NB4 (cell line): ENCODE data around the gene MTARC2.

Source experiments
- DNase-seq: peaks from one replicate; pipeline ENCODE4 v3.0.0; 2010; ENCODE audit warnings: low read depth
- H3K4me3 ChIP-seq: one replicate; pipeline ENCODE4 v1.5.1; 2011; ENCODE audit warnings: mild to moderate bottlenecking, low read depth, low read length, moderate library complexity
- MYC ChIP-seq: IDR thresholded peaks from 2 replicates; pipeline ENCODE4 v1.6.1; 2011; ENCODE audit warnings: low read depth, low read length
- POLR2A ChIP-seq: IDR thresholded peaks from 2 replicates; pipeline ENCODE4 v1.6.1; 2011; ENCODE audit warnings: mild to moderate bottlenecking; ENCODE audit not compliant: insufficient read length; ENCODE audit errors: extremely low read depth
- TF ChIP-seq, protein P1 (sequence below): IDR thresholded peaks from one replicate; pipeline ENCODE4 v1.5.1; 2012; ENCODE audit warnings: low read depth, low read length
- TF ChIP-seq, protein P2 (sequence below): IDR thresholded peaks from 2 replicates; pipeline ENCODE4 v1.6.1; 2011; ENCODE audit warnings: low read depth, low read length

Gene MTARC2

DNA sequence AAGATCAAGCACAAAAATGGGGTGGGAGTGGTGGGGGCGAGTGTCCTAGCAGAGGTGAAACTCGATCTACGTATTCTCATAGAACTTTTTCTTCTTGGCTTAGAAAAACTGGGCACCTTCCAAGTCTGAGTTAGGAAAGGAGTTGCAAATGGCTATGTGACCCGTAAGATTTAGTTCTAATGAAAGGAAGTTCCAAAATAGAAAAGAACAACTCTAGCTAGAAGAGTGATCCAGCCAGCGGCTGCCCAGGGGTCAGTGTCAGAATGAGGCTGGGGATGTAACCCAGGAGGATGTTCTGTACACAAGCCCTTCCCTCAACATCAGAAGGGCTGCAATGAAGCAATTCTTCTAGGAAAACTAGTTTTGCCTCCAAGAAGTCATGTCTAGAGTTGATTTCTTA lies 43.8 kb downstream of the MTARC2 start:
- TF ChIP-seq, protein P1, sequence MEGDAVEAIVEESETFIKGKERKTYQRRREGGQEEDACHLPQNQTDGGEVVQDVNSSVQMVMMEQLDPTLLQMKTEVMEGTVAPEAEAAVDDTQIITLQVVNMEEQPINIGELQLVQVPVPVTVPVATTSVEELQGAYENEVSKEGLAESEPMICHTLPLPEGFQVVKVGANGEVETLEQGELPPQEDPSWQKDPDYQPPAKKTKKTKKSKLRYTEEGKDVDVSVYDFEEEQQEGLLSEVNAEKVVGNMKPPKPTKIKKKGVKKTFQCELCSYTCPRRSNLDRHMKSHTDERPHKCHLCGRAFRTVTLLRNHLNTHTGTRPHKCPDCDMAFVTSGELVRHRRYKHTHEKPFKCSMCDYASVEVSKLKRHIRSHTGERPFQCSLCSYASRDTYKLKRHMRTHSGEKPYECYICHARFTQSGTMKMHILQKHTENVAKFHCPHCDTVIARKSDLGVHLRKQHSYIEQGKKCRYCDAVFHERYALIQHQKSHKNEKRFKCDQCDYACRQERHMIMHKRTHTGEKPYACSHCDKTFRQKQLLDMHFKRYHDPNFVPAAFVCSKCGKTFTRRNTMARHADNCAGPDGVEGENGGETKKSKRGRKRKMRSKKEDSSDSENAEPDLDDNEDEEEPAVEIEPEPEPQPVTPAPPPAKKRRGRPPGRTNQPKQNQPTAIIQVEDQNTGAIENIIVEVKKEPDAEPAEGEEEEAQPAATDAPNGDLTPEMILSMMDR: no peak
- TF ChIP-seq, protein P2, sequence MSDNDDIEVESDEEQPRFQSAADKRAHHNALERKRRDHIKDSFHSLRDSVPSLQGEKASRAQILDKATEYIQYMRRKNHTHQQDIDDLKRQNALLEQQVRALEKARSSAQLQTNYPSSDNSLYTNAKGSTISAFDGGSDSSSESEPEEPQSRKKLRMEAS: no peak
- no peak for TF ChIP-seq MYC
- TF ChIP-seq POLR2A: no peak
- no peak for DNase-seq
- no peak overlapping the region for H3K4me3 ChIP-seq

DNA sequence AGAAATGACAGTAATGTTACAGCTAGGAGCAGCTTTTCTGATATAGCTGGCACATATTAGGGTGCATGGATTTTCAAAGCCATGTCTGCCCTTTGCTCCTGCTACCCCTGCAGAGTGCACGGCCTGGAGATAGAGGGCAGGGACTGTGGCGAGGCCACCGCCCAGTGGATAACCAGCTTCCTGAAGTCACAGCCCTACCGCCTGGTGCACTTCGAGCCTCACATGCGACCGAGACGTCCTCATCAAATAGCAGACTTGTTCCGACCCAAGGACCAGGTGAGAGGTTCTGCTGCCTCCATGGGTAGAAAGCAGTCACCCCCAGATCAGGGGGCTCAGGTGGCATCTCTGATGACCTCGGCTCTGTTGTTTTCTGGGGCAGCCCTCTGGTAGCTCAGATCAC lies 48.4 kb downstream of the MTARC2 start:
- no peak for DNase-seq
- H3K4me3 ChIP-seq: no peak overlapping the region
- TF ChIP-seq, protein P2: no peak
- TF ChIP-seq POLR2A: no peak
- TF ChIP-seq, protein P1: no peak
- TF ChIP-seq MYC: no peak

DNA sequence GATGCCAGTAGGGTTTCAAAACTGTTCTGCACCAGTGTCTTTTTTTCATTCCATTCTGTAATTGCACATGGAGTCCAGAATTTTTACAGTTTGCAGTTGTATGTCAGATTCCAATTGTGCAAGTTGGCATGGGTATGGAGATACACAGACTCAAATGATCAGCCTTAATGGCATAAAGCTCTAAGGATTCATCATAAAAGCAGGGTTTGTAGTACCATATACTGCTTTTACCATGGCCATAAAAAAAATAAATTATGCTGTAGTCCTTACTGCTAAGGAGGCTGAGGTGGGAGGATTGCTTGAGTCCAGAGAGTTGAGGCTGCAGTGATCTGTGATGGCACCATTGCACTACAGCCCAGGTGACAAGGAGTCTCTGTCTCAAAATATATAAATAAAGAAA lies 48.9 kb downstream of the MTARC2 start:
- DNase-seq: no peak
- no peak overlapping the region for H3K4me3 ChIP-seq
- TF ChIP-seq, protein P2: no peak
- TF ChIP-seq POLR2A: no peak
- TF ChIP-seq MYC: no peak
- TF ChIP-seq, protein P1: no peak

DNA sequence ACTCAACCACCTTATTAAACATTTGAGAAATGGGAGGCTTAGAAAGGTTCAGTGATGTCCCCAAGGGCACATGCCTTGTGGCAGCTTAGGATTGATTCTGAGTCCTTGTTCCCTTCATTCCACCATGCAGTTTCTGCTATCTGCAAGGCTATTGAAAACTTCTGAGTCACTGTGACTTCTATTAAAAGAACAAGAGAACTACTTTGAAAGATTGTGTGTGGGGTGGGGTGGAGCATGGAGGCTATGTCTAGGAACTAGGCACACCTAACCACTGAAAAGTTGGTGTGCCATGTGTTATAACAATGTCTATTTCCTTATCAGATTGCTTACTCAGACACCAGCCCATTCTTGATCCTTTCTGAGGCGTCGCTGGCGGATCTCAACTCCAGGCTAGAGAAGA lies 49.4 kb downstream of the MTARC2 start:
- no peak for TF ChIP-seq MYC
- TF ChIP-seq POLR2A: no peak
- TF ChIP-seq, protein P2: no peak
- TF ChIP-seq, protein P1: no peak
- DNase-seq: no peak
- no peak overlapping the region for H3K4me3 ChIP-seq

DNA sequence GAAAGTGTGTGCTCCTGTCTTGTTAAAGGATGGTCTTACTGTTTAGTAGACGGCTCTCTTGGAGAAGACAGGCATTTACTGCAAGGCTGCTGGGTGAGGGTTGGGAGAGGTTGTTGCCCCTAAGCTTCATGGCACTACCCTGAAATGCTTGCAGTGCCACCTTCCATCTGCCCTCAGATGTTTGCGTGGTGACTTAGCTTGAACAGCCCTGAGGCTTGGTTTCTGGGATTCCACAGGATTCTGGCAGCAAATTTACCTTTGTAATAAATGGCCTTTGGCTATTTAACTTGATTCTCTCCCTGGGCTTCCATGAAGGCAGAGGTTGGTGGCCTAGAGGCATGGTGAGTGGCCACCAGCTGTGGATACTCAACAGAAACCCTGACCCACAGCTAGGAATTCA lies 50.2 kb downstream of the MTARC2 start:
- TF ChIP-seq MYC: no peak
- TF ChIP-seq, protein P2: no peak
- TF ChIP-seq, protein P1: no peak
- TF ChIP-seq POLR2A: no peak
- no peak for DNase-seq

DNA sequence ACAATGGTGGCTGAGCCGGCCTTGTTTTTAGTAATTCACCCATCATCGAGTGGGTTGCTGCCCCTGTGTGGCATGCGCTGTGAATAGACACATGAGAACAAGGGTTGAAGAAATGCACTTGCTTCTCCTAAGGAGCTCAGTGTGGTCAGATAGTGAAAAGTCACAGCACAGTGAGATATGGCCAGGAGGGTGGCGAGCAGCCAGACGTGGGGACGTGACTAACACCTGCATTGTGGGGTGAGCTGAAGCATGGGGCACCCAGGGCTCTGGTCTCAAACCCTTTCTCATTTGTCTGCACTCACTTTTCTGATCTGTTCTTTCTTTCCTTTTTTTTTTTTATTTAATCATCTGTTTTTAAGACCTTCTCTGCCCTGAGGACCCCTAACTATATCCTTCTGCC lies 52.1 kb downstream of the MTARC2 start:
- DNase-seq: no peak
- TF ChIP-seq MYC (no peak), POLR2A (no peak)
- TF ChIP-seq, protein P1: no peak
- TF ChIP-seq, protein P2: no peak
- H3K4me3 ChIP-seq: no peak overlapping the region

More for the DNA sequence above, 50.2 kb downstream of the MTARC2 start:
- no peak overlapping the region for H3K4me3 ChIP-seq
